GM13977 (cell line): ENCODE measurements around the gene HYCC1.

Experiments used
- DNase-seq: peaks from one replicate; pipeline ENCODE4 v3.0.0; 2012; ENCODE audit warnings: low spot score
- in situ Hi-C: fragments of 300-500 bp; cut with MboI; formaldehyde crosslinking; loops from one replicate; pipeline ENCODE4 v1.12.0; 2022; ENCODE audit warnings: low sequenced_read_pairs, low pct_unique_long_range_greater_than_20kb, mixed read lengths, inconsistent platforms; ENCODE audit not compliant: unreplicated experiment
- TF ChIP-seq, protein P1 (sequence below): IDR thresholded peaks from 2 replicates; pipeline ENCODE4 v1.5.1; 2012; ENCODE audit warnings: mild to moderate bottlenecking, control low read depth; ENCODE audit not compliant: insufficient read depth; ENCODE audit errors: extremely low read depth, missing control alignments

HYCC1 gene

DNA sequence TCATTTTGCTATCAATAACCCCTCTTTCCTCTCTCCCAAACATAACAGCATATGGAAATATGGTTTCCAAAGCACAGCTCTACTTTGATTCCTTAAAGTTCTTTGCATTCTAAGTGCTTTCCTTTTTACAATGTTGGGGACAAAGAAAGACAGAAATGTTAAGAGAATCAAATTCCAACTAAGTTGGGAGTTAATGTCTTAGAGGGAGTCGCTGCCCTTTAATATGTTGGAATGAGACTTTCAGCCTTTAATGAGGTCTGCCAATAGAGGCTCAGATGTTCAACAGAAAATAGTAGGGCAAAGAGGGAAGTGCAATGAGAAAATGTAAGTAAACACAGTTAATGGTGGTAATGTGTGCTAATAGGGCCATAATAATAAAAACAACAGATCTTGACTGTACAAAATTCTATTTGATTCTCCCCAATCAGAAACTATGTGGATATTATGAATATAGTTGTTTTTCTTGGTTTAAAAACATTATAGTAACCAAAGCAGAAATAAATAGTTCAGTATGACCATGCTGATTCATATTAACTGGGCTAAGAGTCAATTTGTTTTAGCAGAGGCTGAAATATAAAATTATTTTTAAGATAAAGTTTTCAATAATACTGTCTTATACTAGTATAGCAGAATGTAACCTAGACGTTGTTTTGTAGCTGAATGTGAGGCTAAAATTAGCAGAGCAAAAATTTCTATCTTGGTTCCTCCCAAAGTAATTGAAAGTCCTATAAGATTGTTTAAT lies 10.3 kb downstream of the HYCC1 start:
- in situ Hi-C loops, result no loop called here
- no peak for DNase-seq
- TF ChIP-seq, protein P1, sequence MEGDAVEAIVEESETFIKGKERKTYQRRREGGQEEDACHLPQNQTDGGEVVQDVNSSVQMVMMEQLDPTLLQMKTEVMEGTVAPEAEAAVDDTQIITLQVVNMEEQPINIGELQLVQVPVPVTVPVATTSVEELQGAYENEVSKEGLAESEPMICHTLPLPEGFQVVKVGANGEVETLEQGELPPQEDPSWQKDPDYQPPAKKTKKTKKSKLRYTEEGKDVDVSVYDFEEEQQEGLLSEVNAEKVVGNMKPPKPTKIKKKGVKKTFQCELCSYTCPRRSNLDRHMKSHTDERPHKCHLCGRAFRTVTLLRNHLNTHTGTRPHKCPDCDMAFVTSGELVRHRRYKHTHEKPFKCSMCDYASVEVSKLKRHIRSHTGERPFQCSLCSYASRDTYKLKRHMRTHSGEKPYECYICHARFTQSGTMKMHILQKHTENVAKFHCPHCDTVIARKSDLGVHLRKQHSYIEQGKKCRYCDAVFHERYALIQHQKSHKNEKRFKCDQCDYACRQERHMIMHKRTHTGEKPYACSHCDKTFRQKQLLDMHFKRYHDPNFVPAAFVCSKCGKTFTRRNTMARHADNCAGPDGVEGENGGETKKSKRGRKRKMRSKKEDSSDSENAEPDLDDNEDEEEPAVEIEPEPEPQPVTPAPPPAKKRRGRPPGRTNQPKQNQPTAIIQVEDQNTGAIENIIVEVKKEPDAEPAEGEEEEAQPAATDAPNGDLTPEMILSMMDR, result no peak

- TF ChIP-seq, protein P1, result no peak
- DNase-seq, result no peak
- in situ Hi-C loops, result no loop called here
Observed at GRCh38 chr7:23002698-23003097, 11.2 kb downstream of the HYCC1 start.

DNA sequence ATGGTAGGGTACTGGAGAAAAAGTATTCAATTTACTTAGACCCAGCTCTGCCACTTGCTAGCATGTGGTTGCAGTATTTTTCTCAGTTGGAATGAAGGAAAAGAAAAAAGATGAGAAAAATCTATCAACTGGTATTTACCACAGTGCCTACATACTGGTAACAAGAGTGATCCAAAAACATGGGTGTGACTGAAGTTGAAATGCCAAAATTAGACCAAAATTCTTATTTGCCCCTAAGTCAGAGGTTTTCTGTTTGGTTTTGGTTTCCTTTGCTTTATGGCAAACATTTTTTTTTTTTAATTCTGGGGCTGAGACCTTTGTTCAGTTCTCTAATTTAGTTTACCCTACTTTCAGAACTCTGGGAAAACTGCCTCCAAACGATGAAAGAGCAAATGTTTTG lies 12.3 kb downstream of the HYCC1 start:
- no peak for DNase-seq
- TF ChIP-seq, protein P1, result no peak
- in situ Hi-C loops, result no loop called here

GRCh38 chr7:23000597-23001360 lies 13.2 kb downstream of the HYCC1 start:
- TF ChIP-seq, protein P1, result no peak
- DNase-seq, result no peak
- in situ Hi-C loops, result no loop called here

- in situ Hi-C loops, result no loop called here
- DNase-seq, result no peak
Observed at GRCh38 chr7:22998519-22998896, 15.4 kb downstream of the HYCC1 start.

DNA sequence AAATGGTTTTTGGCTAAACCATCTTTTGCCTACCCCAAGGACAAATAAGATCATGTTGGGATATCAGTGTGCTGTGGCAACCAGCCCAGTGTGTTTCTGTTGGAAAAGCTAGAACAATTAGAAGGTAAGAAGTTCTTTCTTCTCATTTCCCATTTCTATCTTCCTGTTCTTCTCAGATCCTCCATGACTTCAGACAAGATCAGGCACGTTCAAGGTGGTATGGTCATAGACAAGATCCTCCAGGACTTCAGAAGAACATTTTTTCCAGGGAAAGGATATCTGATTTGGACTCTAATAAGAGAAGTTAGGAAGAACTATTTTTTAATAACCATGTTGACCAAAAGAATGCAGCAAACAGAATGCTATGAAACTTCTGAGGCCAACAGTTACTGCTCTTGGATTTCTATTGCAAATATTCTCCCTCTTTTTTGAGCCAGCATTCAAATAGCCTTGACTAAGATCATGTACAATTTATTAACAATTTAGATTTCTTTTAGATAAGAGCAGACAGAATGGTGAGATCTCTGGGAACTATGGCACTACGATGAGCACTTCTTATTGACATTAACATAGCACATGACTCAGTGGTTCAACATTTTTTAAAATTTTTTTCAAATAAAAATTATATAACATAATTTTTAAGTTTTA lies 15.9 kb downstream of the HYCC1 start:
- in situ Hi-C loops, result no loop called here
- TF ChIP-seq, protein P1, result no peak
- DNase-seq, result no peak

More at GRCh38 chr7:22998519-22998896, 15.4 kb downstream of the HYCC1 start:
- TF ChIP-seq, protein P1, result no peak
